ENCODE measurements around the gene CITED2. TPM values are rescaled to one million over a fixed set of nuclear protein-coding genes. Genes with fewer than 3 reads are reported as not detected.
"Not testable (repeated sequence)": the region's sequence is repeated elsewhere in the genome, so short reads cannot be mapped to it uniquely, and the experiment has no call there.

The CITED2 gene
- total and polyA plus RNA-seq, 2 donors from 2014 or later: 72.1 to 215 TPM

GRCh38 chr6:139415365-139415764, 40.9 kb upstream of the CITED2 start:
- no peak overlapping the region for H3K9ac ChIP-seq (ENCODE audit: low read length in 3 of 3)
- FAIRE-seq: no peak
- DNase-seq: no peak
- H3K4me3 ChIP-seq (ENCODE audit: low read length in 3 of 3): no peak overlapping the region
- no peaks in the 10 kb centered on the region for H3K4me1 ChIP-seq (ENCODE audit: control insufficient read depth in 2 of 3, insufficient read depth in 2 of 3, low read depth in 1 of 3, low read length in 3 of 3)
- H3K9me3 ChIP-seq (ENCODE audit: control insufficient read depth in 2 of 3, insufficient read depth in 1 of 3, low read length in 3 of 3): no peaks in the 10 kb centered on the region
- no peak overlapping the region for H3K27ac ChIP-seq (ENCODE audit: low read depth in 2 of 2, low read length in 2 of 2)
- intact Hi-C loops (cut with DNase I): no loop called here
- TF ChIP-seq CTCF (IDR thresholded peaks at IDR 0.05; ENCODE audit: borderline replicate concordance, extremely low read depth, insufficient read depth): no peak
- H3K27me3 ChIP-seq (ENCODE audit: control insufficient read depth, insufficient read depth, low read length): no peaks in the 10 kb centered on the region
- no peaks in the 10 kb centered on the region for H3K36me3 ChIP-seq (ENCODE audit: control insufficient read depth in 2 of 3, insufficient read depth in 3 of 3, low read length in 3 of 3)

DNA sequence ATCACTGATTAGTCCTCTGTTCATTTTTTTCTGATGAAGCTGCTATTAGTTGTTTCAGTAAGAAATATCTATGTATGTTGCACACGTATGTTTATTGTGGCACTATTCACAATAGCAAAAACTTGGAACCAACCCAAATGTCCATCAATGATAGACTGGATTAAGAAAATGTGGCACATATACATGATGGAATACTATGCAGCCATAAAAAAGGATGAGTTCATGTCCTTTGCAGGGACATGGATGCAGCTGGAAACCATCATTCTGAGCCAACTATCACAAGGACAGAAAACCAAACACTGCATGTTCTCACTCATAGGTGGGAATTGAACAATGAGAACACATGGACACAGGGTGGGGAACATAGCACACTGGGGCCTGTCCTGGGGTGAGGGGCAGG, 37.7 kb upstream of the CITED2 start:
- H3K36me3 ChIP-seq (ENCODE audit: control insufficient read depth in 2 of 3, insufficient read depth in 3 of 3, low read length in 3 of 3); DNase-seq; H3K4me1 ChIP-seq (ENCODE audit: control insufficient read depth in 2 of 3, insufficient read depth in 2 of 3, low read depth in 1 of 3, low read length in 3 of 3); H3K9ac ChIP-seq (ENCODE audit: low read length in 3 of 3); FAIRE-seq; intact Hi-C loops (cut with DNase I); H3K27ac ChIP-seq (ENCODE audit: low read depth in 2 of 2, low read length in 2 of 2); H3K9me3 ChIP-seq (ENCODE audit: control insufficient read depth in 2 of 3, insufficient read depth in 1 of 3, low read length in 3 of 3); H3K27me3 ChIP-seq (ENCODE audit: control insufficient read depth, insufficient read depth, low read length); H3K4me3 ChIP-seq (ENCODE audit: low read length in 3 of 3): not testable (repeated sequence)

GRCh38 chr6:139409026-139409425, 34.6 kb upstream of the CITED2 start:
- no peak overlapping the region for H3K27ac ChIP-seq (ENCODE audit: low read depth in 2 of 2, low read length in 2 of 2)
- peaks cover 0 to 6% (median 0%) of the 10 kb centered on the region in 3 donors for H3K4me1 ChIP-seq (ENCODE audit: control insufficient read depth in 2 of 3, insufficient read depth in 2 of 3, low read depth in 1 of 3, low read length in 3 of 3)
- FAIRE-seq: no peak
- H3K4me3 ChIP-seq (ENCODE audit: low read length in 3 of 3): no peak overlapping the region
- no peak for TF ChIP-seq CTCF (IDR thresholded peaks at IDR 0.05; ENCODE audit: borderline replicate concordance, extremely low read depth, insufficient read depth)
- H3K9ac ChIP-seq (ENCODE audit: low read length in 3 of 3): no peak overlapping the region
- H3K36me3 ChIP-seq (ENCODE audit: control insufficient read depth in 2 of 3, insufficient read depth in 3 of 3, low read length in 3 of 3): no peaks in the 10 kb centered on the region
- H3K27me3 ChIP-seq (ENCODE audit: control insufficient read depth, insufficient read depth, low read length): no peaks in the 10 kb centered on the region
- DNase-seq: no peak
- no peaks in the 10 kb centered on the region for H3K9me3 ChIP-seq (ENCODE audit: control insufficient read depth in 2 of 3, insufficient read depth in 1 of 3, low read length in 3 of 3)
- intact Hi-C loops (cut with DNase I): no loop called here

- Histone ChIP-seq H3K27ac (ENCODE audit: low read depth in 2 of 2, low read length in 2 of 2) (no peak overlapping the region), H3K9me3 (ENCODE audit: control insufficient read depth in 2 of 3, insufficient read depth in 1 of 3, low read length in 3 of 3) (no peaks in the 10 kb centered on the region), H3K27me3 (ENCODE audit: control insufficient read depth, insufficient read depth, low read length) (no peaks in the 10 kb centered on the region), H3K9ac (ENCODE audit: low read length in 3 of 3) (no peak overlapping the region), H3K4me1 (ENCODE audit: control insufficient read depth in 2 of 3, insufficient read depth in 2 of 3, low read depth in 1 of 3, low read length in 3 of 3) (peaks cover 0 to 6% (median 0%) of the 10 kb centered on the region in 3 donors), H3K36me3 (ENCODE audit: control insufficient read depth in 2 of 3, insufficient read depth in 3 of 3, low read length in 3 of 3) (no peaks in the 10 kb centered on the region), H3K4me3 (ENCODE audit: low read length in 3 of 3) (no peak overlapping the region)
- no peak for TF ChIP-seq CTCF (IDR thresholded peaks at IDR 0.05; ENCODE audit: borderline replicate concordance, extremely low read depth, insufficient read depth)
- DNase-seq: peak in 2 of 5 donors; percentile 55 to 62
- FAIRE-seq: no peak
- intact Hi-C loops (cut with DNase I): no loop called here
Measured at GRCh38 chr6:139407718-139408222, 33.3 kb upstream of the CITED2 start.

Measured in kidney (tissue), 14 donors.